ENCODE results near the gene KIZ.

GRCh38 chr20:21209668-21210067 lies 83.8 kb downstream of the KIZ start:
- TF ChIP-seq CTCF (IDR thresholded peaks at IDR 0.05), result no peak
- TF ChIP-seq POLR2A (IDR thresholded peaks at IDR 0.05), result no peak
- no peak for TF ChIP-seq POLR2AphosphoS5 (IDR thresholded peaks at IDR 0.05; ENCODE audit: insufficient read depth in 1 of 2, low read depth in 1 of 2)
